Neural progenitor cell (in vitro differentiated cells): ENCODE measurements around the gene DTNA. TPM values are rescaled to one million over a fixed set of nuclear protein-coding genes. Genes with fewer than 3 reads are reported as not detected.
"Not testable (repeated sequence)": the region's sequence is repeated elsewhere in the genome, so short reads cannot be mapped to it uniquely, and the experiment has no call there.

Experiments
- DNase-seq: peaks from one replicate; pipeline ENCODE4 v3.0.0-alpha.2; 2016; ENCODE audit warnings: low spot score
- H2AFZ ChIP-seq: fragments of 200-600 bp; sonication (generic); replicated peaks from 2 replicates; pipeline ENCODE4 v1.6.1; 2016; ENCODE audit warnings: antibody characterized with exemption
- H3F3A ChIP-seq: fragments of 200-600 bp; sonication (generic); 2 replicates; pipeline ENCODE4 v1.6.1; 2016; ENCODE audit warnings: antibody characterized with exemption, low read depth
- H3K27ac ChIP-seq: fragments of 200-600 bp; sonication (generic); 2 replicates; pipeline ENCODE4 v1.5.1; 2016; ENCODE audit warnings: mild to moderate bottlenecking
- H3K27me3 ChIP-seq: fragments of 200-600 bp; sonication (generic); 2 replicates; pipeline ENCODE4 v1.6.1; 2016; ENCODE audit warnings: mild to moderate bottlenecking, moderate library complexity
- H3K36me3 ChIP-seq: fragments of 200-600 bp; sonication (generic); 2 replicates; pipeline ENCODE4 v1.5.1; 2016
- H3K4me1 ChIP-seq: fragments of 200-600 bp; sonication (generic); 2 replicates; pipeline ENCODE4 v1.6.1; 2016; ENCODE audit warnings: mixed run types
- H3K4me2 ChIP-seq: fragments of 200-600 bp; sonication (generic); 2 replicates; pipeline ENCODE4 v1.6.1; 2016
- H3K4me3 ChIP-seq: fragments of 200-600 bp; sonication (generic); 2 replicates; pipeline ENCODE4 v1.5.1; 2016
- H3K79me2 ChIP-seq: fragments of 200-600 bp; sonication (generic); 2 replicates; pipeline ENCODE4 v1.6.1; 2016; ENCODE audit warnings: low read depth
- H3K9ac ChIP-seq: fragments of 200-600 bp; sonication (generic); 2 replicates; pipeline ENCODE4 v1.6.1; 2016
- H3K9me3 ChIP-seq: fragments of 200-600 bp; sonication (generic); 2 replicates; pipeline ENCODE4 v1.5.1; 2016; ENCODE audit warnings: low read depth
- H4K20me1 ChIP-seq: fragments of 200-600 bp; sonication (generic); 2 replicates; pipeline ENCODE4 v1.6.1; 2016; ENCODE audit warnings: low read depth
- H3K27ac Mint-ChIP-seq: 3 replicates; pipeline ENCODE4 v1.8.0; 2021; ENCODE audit warnings: mixed read lengths
- H3K27me3 Mint-ChIP-seq: 2 replicates; pipeline ENCODE4 v1.8.0; 2022; ENCODE audit warnings: low read depth, mild to moderate bottlenecking, inconsistent platforms, moderate library complexity, mixed read lengths; ENCODE audit not compliant: insufficient read depth
- H3K36me3 Mint-ChIP-seq: 3 replicates; pipeline ENCODE4 v1.8.0; 2021; ENCODE audit warnings: mixed read lengths
- H3K4me1 Mint-ChIP-seq: 3 replicates; pipeline ENCODE4 v1.8.0; 2021; ENCODE audit warnings: mixed read lengths
- H3K4me3 Mint-ChIP-seq: 3 replicates; pipeline ENCODE4 v1.8.0; 2021; ENCODE audit warnings: mild to moderate bottlenecking, moderate library complexity, mixed read lengths
- H3K9me3 Mint-ChIP-seq: 3 replicates; pipeline ENCODE4 v1.8.0; 2020; ENCODE audit warnings: mixed read lengths
- EZH2 ChIP-seq: fragments of 200-600 bp; sonication (generic); IDR thresholded peaks from 2 replicates; pipeline ENCODE4 v1.6.1; 2017; ENCODE audit warnings: antibody characterized with exemption, mild to moderate bottlenecking, moderate library complexity
- EZH2phosphoT487 ChIP-seq: fragments of 200-600 bp; sonication (generic); IDR thresholded peaks from 2 replicates; pipeline ENCODE4 v1.6.1; 2017; ENCODE audit warnings: antibody characterized with exemption
- total RNA-seq: library from RNA; depleted of rRNA; stranded (reverse); fragments of >200 nt; gene quantifications from 2 replicates; pipeline ENCODE4 v1.2.3, GENCODE V29; 2015; ENCODE audit warnings: low replicate concordance
- TF ChIP-seq, protein P1 (sequence below): fragments of 200-600 bp; sonication (generic); IDR thresholded peaks from 2 replicates; pipeline ENCODE4 v1.5.1; 2017; ENCODE audit warnings: antibody characterized with exemption, mild to moderate bottlenecking

The DTNA gene
- total RNA-seq, 1 donor from 2014 or later = 15.0 TPM

GRCh38 chr18:34676816-34677574 is 33.1 kb upstream of the DTNA start:
- Histone ChIP-seq H4K20me1 (no peaks in the 10 kb centered on the region), H3K79me2 (no peaks in the 10 kb centered on the region), H3F3A (no peaks in the 10 kb centered on the region), H3K27ac (no peak overlapping the region), H2AFZ (no peak overlapping the region), H3K4me2 (no peak overlapping the region), H3K27me3 (no peaks in the 10 kb centered on the region), H3K36me3 (no peaks in the 10 kb centered on the region), H3K9ac (no peak overlapping the region), H3K9me3 (peaks cover under 1% of the 10 kb centered on the region), H3K4me1 (no peaks in the 10 kb centered on the region), H3K4me3 (no peak overlapping the region)
- no peak overlapping the region for H3K4me3 Mint-ChIP-seq
- no peaks in the 10 kb centered on the region for H3K4me1 Mint-ChIP-seq
- H3K27me3 Mint-ChIP-seq = no peaks in the 10 kb centered on the region
- TF ChIP-seq, protein P1, sequence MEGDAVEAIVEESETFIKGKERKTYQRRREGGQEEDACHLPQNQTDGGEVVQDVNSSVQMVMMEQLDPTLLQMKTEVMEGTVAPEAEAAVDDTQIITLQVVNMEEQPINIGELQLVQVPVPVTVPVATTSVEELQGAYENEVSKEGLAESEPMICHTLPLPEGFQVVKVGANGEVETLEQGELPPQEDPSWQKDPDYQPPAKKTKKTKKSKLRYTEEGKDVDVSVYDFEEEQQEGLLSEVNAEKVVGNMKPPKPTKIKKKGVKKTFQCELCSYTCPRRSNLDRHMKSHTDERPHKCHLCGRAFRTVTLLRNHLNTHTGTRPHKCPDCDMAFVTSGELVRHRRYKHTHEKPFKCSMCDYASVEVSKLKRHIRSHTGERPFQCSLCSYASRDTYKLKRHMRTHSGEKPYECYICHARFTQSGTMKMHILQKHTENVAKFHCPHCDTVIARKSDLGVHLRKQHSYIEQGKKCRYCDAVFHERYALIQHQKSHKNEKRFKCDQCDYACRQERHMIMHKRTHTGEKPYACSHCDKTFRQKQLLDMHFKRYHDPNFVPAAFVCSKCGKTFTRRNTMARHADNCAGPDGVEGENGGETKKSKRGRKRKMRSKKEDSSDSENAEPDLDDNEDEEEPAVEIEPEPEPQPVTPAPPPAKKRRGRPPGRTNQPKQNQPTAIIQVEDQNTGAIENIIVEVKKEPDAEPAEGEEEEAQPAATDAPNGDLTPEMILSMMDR = no peak
- no peak for TF ChIP-seq EZH2phosphoT487
- no peak for TF ChIP-seq EZH2
- no peaks in the 10 kb centered on the region for H3K36me3 Mint-ChIP-seq
- H3K27ac Mint-ChIP-seq = no peak overlapping the region
- no peak for DNase-seq
- H3K9me3 Mint-ChIP-seq = no peaks in the 10 kb centered on the region

DNA sequence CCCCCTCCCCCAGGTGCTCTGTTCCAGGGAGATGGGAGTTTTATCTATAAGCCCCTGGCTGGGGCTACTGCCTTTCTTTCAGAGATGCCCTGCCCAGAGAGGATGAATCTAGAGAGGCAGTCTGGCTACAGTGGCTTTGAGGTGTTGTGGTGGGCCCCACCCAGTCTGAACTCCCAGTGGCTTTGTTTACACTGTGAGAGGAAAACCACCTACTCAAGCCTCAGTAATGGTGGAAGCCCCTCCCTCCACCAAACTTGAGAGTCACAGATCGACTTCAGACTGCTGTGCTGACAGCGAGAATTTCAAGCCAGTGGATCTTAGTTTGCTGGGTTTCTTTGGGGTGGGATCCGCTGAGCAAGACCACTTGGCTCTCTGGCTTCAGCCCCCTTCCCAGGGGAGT is 20.3 kb upstream of the DTNA start:
- not testable (repeated sequence) for H3K27ac ChIP-seq, H3K9ac ChIP-seq, H3K79me2 ChIP-seq, H3K27me3 Mint-ChIP-seq, H3K27me3 ChIP-seq, H3K4me1 ChIP-seq, H3K36me3 ChIP-seq, H4K20me1 ChIP-seq, H3F3A ChIP-seq, H3K27ac Mint-ChIP-seq, H3K36me3 Mint-ChIP-seq, H3K4me3 Mint-ChIP-seq, H3K4me1 Mint-ChIP-seq, H3K4me2 ChIP-seq, DNase-seq, H3K4me3 ChIP-seq, H3K9me3 ChIP-seq, H3K9me3 Mint-ChIP-seq
- H2AFZ ChIP-seq = peak overlapping the region; percentile 57

- Histone ChIP-seq H3K4me3 (no peak overlapping the region), H3K4me1 (no peaks in the 10 kb centered on the region), H3K36me3 (no peaks in the 10 kb centered on the region), H2AFZ (no peak overlapping the region), H3K27ac (no peak overlapping the region), H3K79me2 (no peaks in the 10 kb centered on the region), H3K9ac (no peak overlapping the region), H3K9me3 (no peaks in the 10 kb centered on the region), H3K27me3 (no peaks in the 10 kb centered on the region), H3K4me2 (no peak overlapping the region), H3F3A (no peaks in the 10 kb centered on the region), H4K20me1 (no peaks in the 10 kb centered on the region)
- no peak overlapping the region for H3K27ac Mint-ChIP-seq
- peaks cover 2% of the 10 kb centered on the region for H3K27me3 Mint-ChIP-seq
- peaks cover 15% of the 10 kb centered on the region for H3K4me1 Mint-ChIP-seq
- H3K9me3 Mint-ChIP-seq = peaks cover 3% of the 10 kb centered on the region
- no peak overlapping the region for H3K4me3 Mint-ChIP-seq
- H3K36me3 Mint-ChIP-seq = no peaks in the 10 kb centered on the region
- no peak for DNase-seq
- TF ChIP-seq EZH2phosphoT487 = no peak
- TF ChIP-seq EZH2 = no peak
- TF ChIP-seq, protein P1 = no peak
Measured at GRCh38 chr18:34691614-34692013, 18.5 kb upstream of the DTNA start.

GRCh38 chr18:34694591-34695165 is 15.4 kb upstream of the DTNA start:
- H3K9ac ChIP-seq = no peak overlapping the region
- H3K9me3 ChIP-seq = no peaks in the 10 kb centered on the region
- H3K27me3 ChIP-seq = no peaks in the 10 kb centered on the region
- no peaks in the 10 kb centered on the region for H3K79me2 ChIP-seq
- no peak overlapping the region for H3K27ac ChIP-seq
- no peaks in the 10 kb centered on the region for H4K20me1 ChIP-seq
- TF ChIP-seq, protein P1 = no peak
- TF ChIP-seq EZH2phosphoT487 (no peak), EZH2 (no peak)
- Mint-ChIP-seq H3K9me3 (peaks cover 8% of the 10 kb centered on the region), H3K4me3 (no peak overlapping the region), H3K27ac (no peak overlapping the region), H3K36me3 (peaks cover 4% of the 10 kb centered on the region), H3K27me3 (peaks cover 6% of the 10 kb centered on the region), H3K4me1 (peaks cover 31% of the 10 kb centered on the region)
- no peaks in the 10 kb centered on the region for H3K4me1 ChIP-seq
- DNase-seq = no peak
- no peak overlapping the region for H3K4me3 ChIP-seq
- no peak overlapping the region for H3K4me2 ChIP-seq
- H3F3A ChIP-seq = no peaks in the 10 kb centered on the region
- no peaks in the 10 kb centered on the region for H3K36me3 ChIP-seq
- H2AFZ ChIP-seq = no peak overlapping the region
